ENCODE results near the gene ASMTL. TPM values are rescaled to one million over a fixed set of nuclear protein-coding genes. Genes with fewer than 3 reads are reported as not detected.
"Not testable (repeated sequence)": the region's sequence is repeated elsewhere in the genome, so short reads cannot be mapped to it uniquely, and the experiment has no call there.

ASMTL gene
- polyA plus RNA-seq, 3 donors, result 36.6 to 54.7 (median 49.3) TPM

GRCh38 chrX:1390621-1391369 lies 61.9 kb downstream of the ASMTL start:
- no peak for DNase-seq

GRCh38 chrX:1389993-1390285 lies 62.8 kb downstream of the ASMTL start:
- DNase-seq, result no peak

- no peak for DNase-seq
Observed at GRCh38 chrX:1389181-1389992, 63.3 kb downstream of the ASMTL start.

DNA sequence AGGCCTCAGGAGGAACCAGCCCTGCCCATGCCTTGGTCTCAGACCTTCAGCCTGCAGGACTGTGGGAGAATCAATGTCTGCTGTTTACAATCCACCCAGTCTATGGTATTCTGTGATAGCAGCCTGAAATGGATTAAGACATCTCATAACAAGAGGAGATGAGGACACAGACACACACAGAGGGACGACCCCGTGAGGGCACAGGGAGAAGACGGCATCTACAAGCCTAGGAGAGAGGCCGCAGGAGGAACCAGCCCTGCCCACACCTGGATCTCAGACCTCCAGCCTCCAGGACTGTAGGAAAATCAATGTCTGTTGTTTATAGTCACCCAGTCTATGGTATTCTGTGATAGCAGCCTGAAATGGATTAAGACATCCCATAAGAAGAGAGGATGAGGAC lies 64.1 kb downstream of the ASMTL start:
- DNase-seq, result no peak

DNA sequence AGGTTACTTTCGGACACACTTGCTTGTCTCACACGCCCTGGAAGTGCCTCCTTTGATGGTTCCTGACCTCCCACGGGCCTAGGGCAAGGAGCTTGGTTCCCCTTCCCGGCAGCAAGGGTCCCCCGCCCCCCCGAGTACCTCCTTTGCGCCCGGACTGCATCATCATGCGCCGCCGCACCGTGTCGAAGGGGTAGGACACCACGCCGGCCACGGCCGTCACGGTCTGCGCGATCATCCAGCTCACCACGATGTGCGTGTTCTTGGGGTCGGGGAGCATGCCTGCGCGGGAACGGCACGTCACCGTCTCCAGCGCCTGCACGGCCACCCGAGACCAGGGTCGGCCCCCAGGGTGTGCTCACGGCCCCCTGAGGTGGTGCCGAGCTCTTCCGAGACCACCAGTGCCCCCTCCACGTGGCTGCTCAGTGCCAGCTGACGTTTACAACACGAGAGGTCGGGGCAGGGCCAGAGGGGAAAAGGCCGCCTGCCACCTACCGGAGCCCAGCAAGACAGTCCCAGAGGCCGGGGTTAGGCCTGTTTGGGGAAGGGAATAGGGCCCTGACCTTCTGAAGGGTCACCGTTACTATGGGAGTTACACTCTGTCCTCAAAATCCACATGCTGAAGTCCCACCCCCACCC lies 65.5 kb downstream of the ASMTL start:
- no peak for DNase-seq

DNA sequence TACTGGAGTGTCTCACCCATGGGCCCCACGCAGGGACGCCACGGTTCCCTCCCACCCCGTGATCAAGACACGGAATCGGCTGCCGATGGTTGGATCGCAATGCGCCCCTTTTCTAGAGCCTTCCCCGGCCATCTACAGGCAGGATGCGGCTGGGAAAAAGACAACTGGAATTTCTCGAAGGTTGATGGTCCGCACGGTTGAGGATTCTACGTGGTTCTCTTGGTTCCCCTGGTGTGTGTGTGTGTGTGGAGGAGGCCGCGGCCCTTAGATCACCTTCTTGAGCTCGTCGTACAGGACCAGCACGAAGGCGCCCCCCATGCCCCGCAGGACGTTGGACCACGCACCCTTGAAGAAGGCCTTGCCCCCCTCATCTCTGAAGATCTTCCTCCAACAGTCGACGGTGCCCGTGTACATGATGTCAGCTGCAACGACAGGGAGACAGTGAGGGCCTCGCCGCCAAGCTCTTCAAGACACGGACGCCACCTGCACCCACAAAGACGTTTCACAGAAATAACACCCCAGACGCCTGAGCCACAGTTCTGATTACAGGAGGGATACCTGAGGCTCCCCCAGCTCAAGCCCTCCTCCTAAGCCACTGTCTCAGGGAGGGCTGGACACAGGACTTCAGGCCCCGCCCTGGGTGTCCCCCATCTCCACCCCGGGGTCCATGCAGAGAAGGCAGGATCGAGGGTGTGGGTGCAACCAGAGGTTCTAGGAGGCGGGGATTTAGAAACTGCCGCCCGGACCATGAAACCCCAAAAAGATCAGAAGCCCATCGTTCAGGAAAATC lies 66.2 kb downstream of the ASMTL start:
- no peak for DNase-seq

DNA sequence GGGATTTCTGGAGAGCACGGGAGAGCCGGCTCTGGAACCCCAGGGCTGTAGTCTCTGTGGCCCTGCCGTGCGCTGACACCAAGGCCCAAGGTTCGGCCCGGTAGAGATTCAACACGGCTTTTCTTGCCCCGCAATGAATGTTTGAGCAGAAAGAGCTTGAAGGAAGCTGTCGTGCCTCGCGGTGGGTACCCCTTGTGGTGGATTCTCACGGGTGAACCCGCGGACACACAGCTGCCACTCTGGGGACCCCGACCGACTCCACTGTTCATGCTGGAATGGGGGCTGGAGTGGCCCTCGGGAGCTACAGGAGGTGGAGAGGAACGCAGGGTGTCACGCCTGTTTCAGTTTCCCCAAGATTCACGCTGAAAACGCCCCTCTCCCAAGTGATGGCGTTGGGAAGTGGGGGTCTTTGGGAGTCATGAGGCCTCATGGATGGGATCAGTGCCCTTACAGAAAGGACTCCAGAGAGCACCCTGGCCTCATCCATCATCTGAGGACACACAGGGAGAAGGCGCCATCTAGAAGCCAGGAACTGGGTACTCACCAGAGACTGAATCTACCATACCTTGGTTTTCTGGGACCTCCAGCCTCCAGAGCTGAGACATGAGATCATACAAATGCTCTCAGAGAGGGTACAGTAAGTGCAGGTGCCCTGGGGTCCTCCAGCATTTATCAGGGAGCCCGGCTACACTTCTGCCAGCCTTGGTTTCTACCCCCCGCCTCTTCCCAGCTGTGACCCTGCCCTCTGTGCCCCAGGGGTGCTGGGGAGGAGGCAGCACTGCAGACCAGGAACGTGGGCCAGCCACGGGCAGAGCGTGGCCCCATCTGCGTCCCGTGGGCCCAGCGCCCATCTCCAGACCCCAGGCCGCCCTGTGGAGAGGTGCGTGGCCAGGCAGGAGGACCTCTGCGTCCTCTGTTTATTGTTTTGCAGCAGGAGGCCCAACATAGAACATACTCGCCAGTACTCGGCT lies 67.2 kb downstream of the ASMTL start:
- no peak for DNase-seq

- DNase-seq, result no peak
Observed at GRCh38 chrX:1384658-1385252, 68.0 kb downstream of the ASMTL start.

GRCh38 chrX:1380672-1381233 lies 72.0 kb downstream of the ASMTL start:
- no peak for DNase-seq

- no peak for DNase-seq
Observed at GRCh38 chrX:1378306-1378759, 74.4 kb downstream of the ASMTL start.

DNA sequence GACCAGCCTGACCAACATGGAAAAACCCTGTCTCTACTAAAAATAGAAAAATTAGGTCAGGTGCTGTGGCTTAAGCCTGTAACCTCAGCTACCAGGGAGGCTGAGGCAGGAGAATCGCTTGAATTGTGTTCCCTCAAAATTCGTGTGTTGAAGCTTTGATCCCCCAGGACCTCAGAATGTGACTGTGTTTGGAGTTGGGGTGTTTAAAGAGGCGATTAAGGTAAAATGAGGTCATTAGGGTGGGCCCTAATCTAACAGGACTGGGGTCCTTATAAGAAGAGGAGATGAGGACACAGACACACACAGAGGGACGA lies 84.4 kb downstream of the ASMTL start:
- DNase-seq, result no peak

DNA sequence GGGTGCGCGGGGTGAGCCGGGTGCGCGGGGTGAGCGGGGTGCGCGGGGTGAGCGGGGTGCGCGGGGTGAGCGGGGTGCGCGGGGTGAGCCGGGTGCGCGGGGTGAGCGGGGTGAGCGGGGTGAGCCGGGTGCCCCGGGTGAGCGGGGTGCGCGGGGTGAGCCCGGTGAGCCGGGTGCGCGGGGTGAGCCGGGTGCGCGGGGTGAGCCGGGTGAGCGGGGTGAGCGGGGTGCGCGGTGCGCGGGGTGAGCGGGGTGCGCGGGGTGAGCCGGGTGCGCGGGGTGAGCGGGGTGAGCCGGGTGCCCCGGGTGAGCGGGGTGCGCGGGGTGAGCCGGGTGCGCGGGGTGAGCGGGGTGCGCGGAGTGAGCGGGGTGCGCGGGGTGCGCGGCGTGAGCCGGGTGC lies 86.3 kb downstream of the ASMTL start:
- not testable (repeated sequence) for DNase-seq

- DNase-seq, result no peak
Observed at GRCh38 chrX:1361910-1362309, 90.8 kb downstream of the ASMTL start.

DNA sequence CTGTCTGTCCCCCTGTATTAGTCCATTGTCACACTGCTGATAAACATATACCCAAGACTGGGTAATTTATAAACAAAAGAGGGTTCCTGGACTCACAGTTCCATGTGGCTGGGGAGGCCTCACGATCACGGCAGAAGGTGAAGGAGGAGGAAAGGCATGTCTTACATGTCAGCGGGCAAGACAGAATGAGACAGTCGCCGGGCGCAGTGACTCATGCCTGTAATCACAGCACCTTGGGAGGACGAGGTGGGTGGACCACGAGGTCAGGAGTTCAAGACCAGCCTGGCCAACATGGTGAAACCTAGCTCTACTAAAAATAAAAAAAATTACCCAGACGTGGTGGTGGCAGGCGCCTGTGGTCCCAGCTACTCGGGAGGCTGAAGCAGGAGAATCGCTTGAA lies 91.4 kb downstream of the ASMTL start:
- DNase-seq, result no peak

DNA sequence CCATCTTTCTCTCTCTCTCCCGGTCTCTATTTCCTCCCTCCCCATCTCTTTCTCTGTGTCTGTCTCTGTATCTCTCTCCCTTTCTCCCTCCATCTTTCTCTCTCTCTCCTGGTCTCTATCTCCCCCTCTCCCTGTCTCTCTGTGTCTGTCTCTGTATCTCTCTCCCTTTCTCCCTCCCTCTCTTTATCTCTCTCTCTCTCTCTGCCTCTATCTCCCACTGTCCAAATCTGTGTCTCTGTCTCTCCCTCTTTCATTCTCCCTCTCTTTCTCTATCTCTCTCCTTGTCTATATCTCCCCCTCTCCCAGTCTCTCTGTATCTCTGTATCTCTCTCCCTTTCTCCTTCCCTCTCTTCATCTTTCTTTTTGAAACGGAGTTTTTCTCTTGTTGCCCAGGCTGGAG lies 92.5 kb downstream of the ASMTL start:
- DNase-seq, result no peak

DNA sequence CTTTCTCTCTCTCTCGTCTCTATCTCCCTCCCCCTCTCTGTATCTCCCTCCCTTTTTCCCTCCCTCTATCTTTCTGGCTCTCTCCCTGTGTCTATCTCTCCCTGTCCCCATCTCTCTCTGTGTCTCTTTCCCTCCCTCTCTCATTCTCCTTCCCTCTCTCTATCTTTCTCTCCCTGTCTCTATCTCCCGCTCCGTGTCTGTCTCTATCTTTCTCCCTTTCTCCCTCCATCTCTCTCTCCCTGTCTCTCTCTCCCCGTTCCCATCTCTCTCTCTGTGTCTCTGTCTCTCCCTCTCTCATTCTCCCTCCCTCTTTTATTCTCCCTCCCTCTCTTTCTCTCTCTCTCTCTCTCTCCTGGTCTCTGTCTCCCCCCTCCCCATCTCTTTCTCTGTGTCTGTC lies 93.2 kb downstream of the ASMTL start:
- no peak for DNase-seq

DNA sequence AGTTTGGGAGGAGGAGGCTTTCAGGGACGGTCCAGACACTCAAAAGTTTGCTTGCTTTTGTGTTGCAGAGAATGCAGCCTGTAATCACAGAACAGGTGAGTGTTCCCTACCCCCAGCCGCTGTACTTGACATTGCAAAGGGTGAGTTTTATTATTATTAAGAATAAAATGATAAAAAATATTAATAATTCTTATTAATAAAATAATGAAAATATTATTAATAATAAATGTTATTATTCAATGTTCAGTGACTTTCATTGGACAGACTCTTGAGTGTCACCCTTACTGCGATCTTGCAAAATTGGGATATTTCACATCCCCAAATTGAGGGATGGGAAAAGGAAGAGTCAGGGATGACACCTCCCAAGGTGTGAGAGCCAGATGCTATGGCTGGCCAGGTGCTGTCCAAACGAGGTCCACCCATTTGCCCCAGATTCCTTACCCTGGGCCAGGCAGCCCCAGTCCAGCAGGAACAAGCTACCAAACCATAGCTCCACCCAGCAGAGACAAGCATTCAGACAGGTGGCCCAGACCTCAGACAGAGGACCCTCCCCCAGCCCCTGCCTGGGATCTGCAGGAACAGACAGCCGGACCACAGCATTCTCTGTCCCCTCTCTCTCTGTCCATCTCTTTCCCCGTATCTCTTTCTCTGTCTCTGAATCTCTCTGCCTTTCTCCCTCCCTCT lies 93.8 kb downstream of the ASMTL start:
- no peak for DNase-seq

DNA sequence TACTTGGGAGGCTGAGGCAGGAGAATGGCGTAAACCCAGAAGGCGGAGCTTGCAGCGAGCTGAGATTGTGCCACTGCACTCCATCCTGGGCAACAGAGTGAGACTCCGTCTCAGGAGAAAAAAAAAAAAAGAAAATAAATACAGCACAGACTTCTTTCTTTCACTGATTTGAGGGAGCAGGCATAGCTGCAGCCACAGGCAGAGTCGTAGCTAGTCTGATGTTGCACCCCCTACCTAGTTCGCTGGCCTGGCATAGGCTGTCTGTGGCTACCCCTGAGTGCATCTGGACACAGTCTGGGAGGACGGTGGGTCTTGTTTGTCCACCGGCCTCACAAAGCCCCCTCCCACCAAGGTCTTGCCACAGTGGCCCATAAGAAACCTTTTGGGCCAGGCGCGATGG lies 94.7 kb downstream of the ASMTL start:
- no peak for DNase-seq

- no peak for DNase-seq
Observed at GRCh38 chrX:1355131-1356046, 97.3 kb downstream of the ASMTL start.

All from renal pelvis (tissue), 4 donors.